Neural crest cell (in vitro differentiated cells): Measurements from ENCODE around the gene KCNIP3. TPM values are rescaled to one million over a fixed set of nuclear protein-coding genes. Genes with fewer than 3 reads are reported as not detected.
"Not testable (repeated sequence)": the region's sequence is repeated elsewhere in the genome, so short reads cannot be mapped to it uniquely, and the experiment has no call there.

ENCODE experiments used
- DNase-seq: peaks from one replicate; pipeline ENCODE4 v3.0.0; 2021; ENCODE audit warnings: low read depth, mixed read lengths, low spot score
- H3K27ac Mint-ChIP-seq: one replicate; pipeline ENCODE4 v1.8.0; 2021; ENCODE audit warnings: mild to moderate bottlenecking, mixed read lengths; ENCODE audit not compliant: unreplicated experiment
- H3K27me3 Mint-ChIP-seq: 2 replicates; pipeline ENCODE4 v1.8.0; 2021; ENCODE audit warnings: low read depth, mild to moderate bottlenecking, mixed read lengths
- H3K36me3 Mint-ChIP-seq: 2 replicates; pipeline ENCODE4 v1.8.0; 2021; ENCODE audit warnings: low read depth, mild to moderate bottlenecking, mixed read lengths
- H3K4me1 Mint-ChIP-seq: 2 replicates; pipeline ENCODE4 v1.8.0; 2021; ENCODE audit warnings: mixed read lengths
- H3K4me3 Mint-ChIP-seq: one replicate; pipeline ENCODE4 v1.8.0; 2021; ENCODE audit warnings: mild to moderate bottlenecking, mixed read lengths
- H3K9me3 Mint-ChIP-seq: 2 replicates; pipeline ENCODE4 v1.8.0; 2021; ENCODE audit warnings: mixed read lengths
- total RNA-seq: library from RNA; stranded (reverse); gene quantifications from 2 replicates; pipeline ENCODE4 v1.2.1, GENCODE V29; 2021
- TF ChIP-seq, protein P1 (sequence below): fragments of 200-600 bp; sonication (generic); conservative IDR thresholded peaks from 2 replicates; pipeline ENCODE4 v1.5.0; 2021; ENCODE audit warnings: antibody characterized with exemption, mild to moderate bottlenecking

Gene KCNIP3
- total RNA-seq, 1 donor from 2014 or later = 2.9 TPM

DNA sequence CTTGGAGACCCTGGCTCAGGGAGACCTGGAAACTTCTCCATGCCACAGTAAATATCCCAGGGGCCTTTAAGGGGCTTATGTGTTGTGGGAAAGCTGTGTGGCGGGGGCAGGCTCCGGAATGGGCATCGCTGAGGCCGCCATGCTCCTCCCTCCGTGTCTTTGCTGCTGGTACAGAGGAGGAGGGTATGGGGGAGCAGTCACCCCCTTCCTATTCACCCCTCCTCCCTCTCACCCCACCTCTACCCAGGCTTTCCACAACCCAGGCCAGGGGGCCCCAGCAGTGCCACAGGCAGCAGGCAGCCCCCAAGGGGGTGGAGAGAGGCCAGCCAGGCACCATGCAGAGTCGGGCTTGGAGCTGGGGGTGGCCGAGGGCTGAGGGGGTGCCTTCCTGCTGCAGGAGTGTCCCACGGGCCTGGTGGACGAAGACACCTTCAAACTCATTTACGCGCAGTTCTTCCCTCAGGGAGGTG, 77.3 kb downstream of the KCNIP3 start:
- H3K36me3 Mint-ChIP-seq = no peaks in the 10 kb centered on the region
- no peak overlapping the region for H3K27ac Mint-ChIP-seq

GRCh38 chr2:95374921-95375471, 77.8 kb downstream of the KCNIP3 start:
- TF ChIP-seq, protein P1, sequence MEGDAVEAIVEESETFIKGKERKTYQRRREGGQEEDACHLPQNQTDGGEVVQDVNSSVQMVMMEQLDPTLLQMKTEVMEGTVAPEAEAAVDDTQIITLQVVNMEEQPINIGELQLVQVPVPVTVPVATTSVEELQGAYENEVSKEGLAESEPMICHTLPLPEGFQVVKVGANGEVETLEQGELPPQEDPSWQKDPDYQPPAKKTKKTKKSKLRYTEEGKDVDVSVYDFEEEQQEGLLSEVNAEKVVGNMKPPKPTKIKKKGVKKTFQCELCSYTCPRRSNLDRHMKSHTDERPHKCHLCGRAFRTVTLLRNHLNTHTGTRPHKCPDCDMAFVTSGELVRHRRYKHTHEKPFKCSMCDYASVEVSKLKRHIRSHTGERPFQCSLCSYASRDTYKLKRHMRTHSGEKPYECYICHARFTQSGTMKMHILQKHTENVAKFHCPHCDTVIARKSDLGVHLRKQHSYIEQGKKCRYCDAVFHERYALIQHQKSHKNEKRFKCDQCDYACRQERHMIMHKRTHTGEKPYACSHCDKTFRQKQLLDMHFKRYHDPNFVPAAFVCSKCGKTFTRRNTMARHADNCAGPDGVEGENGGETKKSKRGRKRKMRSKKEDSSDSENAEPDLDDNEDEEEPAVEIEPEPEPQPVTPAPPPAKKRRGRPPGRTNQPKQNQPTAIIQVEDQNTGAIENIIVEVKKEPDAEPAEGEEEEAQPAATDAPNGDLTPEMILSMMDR = no peak
- Mint-ChIP-seq H3K9me3 (no peaks in the 10 kb centered on the region), H3K4me3 (no peak overlapping the region), H3K27ac (no peak overlapping the region), H3K27me3 (peaks cover 20% of the 10 kb centered on the region), H3K36me3 (no peaks in the 10 kb centered on the region), H3K4me1 (no peaks in the 10 kb centered on the region)
- DNase-seq = no peak

More for the DNA sequence above, 77.3 kb downstream of the KCNIP3 start:
- TF ChIP-seq, protein P1 = no peak
- Mint-ChIP-seq H3K4me3 (no peak overlapping the region), H3K27me3 (peaks cover 23% of the 10 kb centered on the region), H3K9me3 (no peaks in the 10 kb centered on the region), H3K4me1 (no peaks in the 10 kb centered on the region)
- no peak for DNase-seq

- Mint-ChIP-seq H3K27me3 (peaks cover 15% of the 10 kb centered on the region), H3K27ac (no peak overlapping the region), H3K9me3 (no peaks in the 10 kb centered on the region), H3K36me3 (no peaks in the 10 kb centered on the region), H3K4me1 (no peaks in the 10 kb centered on the region), H3K4me3 (no peak overlapping the region)
- TF ChIP-seq, protein P1 = no peak
- DNase-seq = no peak
Observed at GRCh38 chr2:95375532-95376150, 78.5 kb downstream of the KCNIP3 start.

- H3K36me3 Mint-ChIP-seq = no peaks in the 10 kb centered on the region
- no peaks in the 10 kb centered on the region for H3K4me1 Mint-ChIP-seq
- H3K9me3 Mint-ChIP-seq = no peaks in the 10 kb centered on the region
- no peak overlapping the region for H3K4me3 Mint-ChIP-seq
- H3K27me3 Mint-ChIP-seq = peaks cover 7% of the 10 kb centered on the region
- no peak for DNase-seq
- H3K27ac Mint-ChIP-seq = no peak overlapping the region
- TF ChIP-seq, protein P1 = no peak
Observed at GRCh38 chr2:95376311-95377215, 79.4 kb downstream of the KCNIP3 start.

DNA sequence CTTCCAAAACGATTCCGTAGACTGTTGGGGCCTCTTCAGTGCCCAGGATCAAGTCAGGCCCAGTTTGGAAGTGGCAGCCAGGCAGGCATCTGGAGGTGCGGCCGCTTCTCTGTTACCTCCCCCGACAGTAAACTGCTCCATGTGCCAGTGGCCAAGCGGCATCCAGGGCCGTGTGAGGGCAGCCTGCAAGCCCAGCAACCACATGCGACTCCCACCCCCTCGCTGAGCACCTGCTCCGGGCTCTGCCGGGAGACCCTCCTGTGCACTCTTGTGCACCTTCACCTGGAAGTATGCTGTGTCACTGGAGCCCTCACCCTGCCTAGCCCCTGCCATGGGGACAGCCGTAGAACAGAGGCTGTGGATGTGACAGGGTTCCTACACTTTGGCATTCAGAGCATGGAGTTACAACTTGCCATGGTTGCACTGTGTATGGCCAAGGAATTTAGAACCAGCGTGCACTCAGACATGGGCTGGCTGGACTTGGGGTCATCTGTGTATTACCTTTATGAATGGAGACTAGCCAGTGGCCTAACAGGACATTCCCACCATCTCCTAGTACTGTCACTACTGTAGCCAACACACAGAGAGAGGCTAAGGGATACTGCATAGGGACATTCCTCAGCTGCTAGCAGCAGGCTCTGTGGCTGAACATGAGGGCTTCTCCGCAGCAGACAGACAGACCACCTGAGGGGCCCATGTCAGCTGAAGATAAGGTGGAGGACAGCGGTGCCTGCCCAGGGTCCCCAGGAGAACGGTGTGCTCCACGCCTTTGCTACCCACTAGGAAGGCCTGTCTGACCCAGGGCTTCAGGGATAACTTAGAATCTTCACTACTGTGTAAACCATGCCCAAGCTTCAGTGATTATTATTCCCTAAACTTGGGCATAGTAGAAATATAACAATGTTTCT, 80.3 kb downstream of the KCNIP3 start:
- no peak overlapping the region for H3K27ac Mint-ChIP-seq
- no peaks in the 10 kb centered on the region for H3K9me3 Mint-ChIP-seq
- no peaks in the 10 kb centered on the region for H3K36me3 Mint-ChIP-seq
- H3K4me3 Mint-ChIP-seq = no peak overlapping the region
- H3K27me3 Mint-ChIP-seq = peaks cover 2% of the 10 kb centered on the region
- TF ChIP-seq, protein P1 = no peak
- DNase-seq = no peak
- no peaks in the 10 kb centered on the region for H3K4me1 Mint-ChIP-seq

DNA sequence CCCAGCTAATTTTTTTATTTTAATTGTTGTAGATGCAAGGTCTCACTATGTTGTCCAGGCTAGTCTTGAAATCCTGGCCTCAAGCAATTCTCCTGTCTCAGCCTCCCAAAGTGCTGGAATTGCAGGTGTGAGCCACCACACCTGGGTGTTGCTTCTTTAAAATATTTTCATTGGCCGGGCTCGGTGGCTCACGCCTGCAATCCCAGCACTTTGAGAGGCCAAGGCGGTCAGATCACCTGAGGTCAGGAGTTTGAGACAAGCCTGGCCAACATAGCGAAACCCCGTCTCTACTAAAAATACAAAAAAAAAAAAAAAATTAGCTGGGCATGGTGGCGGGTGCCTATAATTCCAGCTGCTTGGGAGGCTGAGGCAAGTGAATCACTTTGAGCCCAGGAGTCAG, 81.1 kb downstream of the KCNIP3 start:
- not testable (repeated sequence) for H3K9me3 Mint-ChIP-seq, H3K4me3 Mint-ChIP-seq, H3K27me3 Mint-ChIP-seq, DNase-seq, H3K27ac Mint-ChIP-seq, H3K4me1 Mint-ChIP-seq, H3K36me3 Mint-ChIP-seq
